ENCODE results near the gene VSTM2B.

Gene VSTM2B

GRCh38 chr19:29516358-29516725, 9.5 kb upstream of the VSTM2B start:
- no peak for DNase-seq

- DNase-seq, result no peak
Observed at GRCh38 chr19:29516821-29517395, 8.9 kb upstream of the VSTM2B start.

- DNase-seq, result no peak
Observed at GRCh38 chr19:29517412-29517811, 8.4 kb upstream of the VSTM2B start.

- DNase-seq, result no peak
Observed at GRCh38 chr19:29517946-29518345, 7.8 kb upstream of the VSTM2B start.

DNA sequence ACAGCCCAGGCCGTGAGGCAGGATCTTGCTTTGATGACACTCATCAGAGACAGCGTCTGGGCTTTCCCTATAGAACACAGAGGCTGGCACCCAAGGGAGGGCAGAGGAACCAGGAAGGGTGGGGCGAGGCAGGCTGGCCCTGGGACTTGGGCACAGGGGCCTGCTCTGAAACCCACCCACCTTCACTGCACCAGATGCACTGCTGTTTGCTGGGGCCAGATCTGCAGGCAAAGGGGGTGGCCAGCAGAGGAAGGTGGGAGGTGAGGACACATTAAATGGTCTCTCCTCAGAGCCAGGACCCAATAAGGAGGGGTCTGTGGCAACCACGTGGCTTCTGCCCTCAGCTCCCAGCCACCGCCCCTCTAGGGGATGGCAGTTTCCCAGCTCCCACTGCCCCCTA, 6.6 kb upstream of the VSTM2B start:
- no peak for DNase-seq

- DNase-seq, result no peak
Observed at GRCh38 chr19:29519931-29520330, 5.9 kb upstream of the VSTM2B start.

GRCh38 chr19:29520390-29520789, 5.4 kb upstream of the VSTM2B start:
- DNase-seq, result no peak

GRCh38 chr19:29521291-29522075, 4.3 kb upstream of the VSTM2B start:
- no peak for DNase-seq

- no peak for DNase-seq
Observed at GRCh38 chr19:29523568-29523967, 2.2 kb upstream of the VSTM2B start.

- no peak for DNase-seq
Observed at GRCh38 chr19:29524201-29524911, 1.4 kb upstream of the VSTM2B start.

DNA sequence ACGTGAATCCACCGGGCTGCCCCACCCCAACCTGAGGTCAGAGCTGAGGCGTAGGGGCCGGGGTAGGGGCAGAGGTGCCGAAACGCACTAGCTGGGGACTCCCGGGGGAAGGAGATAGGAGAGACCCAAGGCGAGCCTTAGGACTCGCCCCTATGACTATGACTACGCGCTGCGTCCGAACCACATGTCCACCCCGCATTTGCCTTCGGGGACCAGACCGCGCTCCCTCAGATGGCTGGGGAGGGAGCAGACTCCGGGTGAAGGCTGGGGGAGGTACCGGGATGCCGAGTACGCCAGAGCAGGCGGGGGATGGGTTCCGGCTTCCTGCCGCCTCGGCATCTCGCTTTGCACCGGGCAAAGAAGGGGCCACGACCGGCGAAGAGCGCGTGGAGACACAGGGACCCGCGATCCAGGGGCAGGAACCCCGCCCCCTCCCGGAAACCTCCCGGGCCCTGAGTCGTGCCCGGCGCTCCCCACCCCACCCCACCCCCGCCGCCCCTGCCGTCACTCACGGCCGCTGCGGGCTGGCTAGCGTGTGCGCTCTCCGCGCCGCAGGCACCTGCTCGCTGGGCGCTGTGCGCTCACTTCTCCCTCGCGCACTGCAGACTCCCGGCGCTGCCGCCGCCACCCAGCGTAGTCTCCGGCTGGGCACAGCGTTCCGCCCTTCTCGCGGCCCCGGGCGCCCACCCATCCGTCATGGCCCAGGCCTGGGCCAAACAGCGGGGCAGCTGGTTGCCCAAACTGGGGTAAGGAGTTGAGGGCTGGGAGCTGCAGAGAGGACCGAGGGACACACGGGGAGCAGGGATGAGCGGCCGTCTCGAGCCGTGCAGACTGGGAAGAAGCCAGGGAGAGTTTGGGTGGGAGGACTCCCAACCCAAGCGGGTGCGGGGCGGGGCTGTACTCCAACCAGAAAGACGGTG, 622 bp upstream of the VSTM2B start:
- no peak for DNase-seq

DNA sequence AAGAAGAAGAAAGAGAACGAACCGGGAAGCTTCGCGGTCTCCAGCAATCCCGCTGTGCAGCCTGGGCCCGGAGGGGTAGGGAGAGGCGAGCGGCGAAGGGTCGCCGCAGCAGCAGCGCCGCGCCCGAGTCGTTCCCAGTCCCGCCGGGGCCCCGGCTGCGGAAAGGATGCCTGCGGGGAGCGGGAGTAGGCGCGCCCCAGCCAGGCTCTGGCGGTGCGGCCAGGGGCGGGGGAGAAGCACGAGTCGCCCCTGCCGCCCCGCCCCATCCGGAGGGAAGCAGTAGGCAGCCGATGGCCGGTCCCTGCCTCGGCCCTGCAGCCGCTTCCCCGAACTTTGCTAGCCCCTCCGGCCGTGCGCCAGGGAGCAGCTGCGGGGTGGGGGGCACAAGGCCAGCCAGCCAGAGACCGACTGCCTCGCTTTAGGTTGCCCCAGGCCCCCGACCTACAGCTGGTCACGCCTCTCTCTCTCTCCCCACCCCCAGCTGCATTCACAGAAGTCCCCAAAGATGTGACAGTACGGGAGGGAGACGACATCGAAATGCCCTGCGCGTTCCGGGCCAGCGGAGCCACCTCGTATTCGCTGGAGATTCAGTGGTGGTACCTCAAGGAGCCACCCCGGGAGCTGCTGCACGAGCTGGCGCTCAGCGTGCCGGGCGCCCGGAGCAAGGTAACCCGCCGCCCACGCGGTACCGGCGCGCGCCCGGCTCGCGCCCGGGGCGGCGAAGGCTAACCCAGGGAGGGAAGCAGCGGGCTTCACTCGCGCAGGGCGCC, 1.1 kb downstream of the VSTM2B start:
- no peak for DNase-seq

GRCh38 chr19:29527500-29528328, 1.9 kb downstream of the VSTM2B start:
- DNase-seq, result no peak

DNA sequence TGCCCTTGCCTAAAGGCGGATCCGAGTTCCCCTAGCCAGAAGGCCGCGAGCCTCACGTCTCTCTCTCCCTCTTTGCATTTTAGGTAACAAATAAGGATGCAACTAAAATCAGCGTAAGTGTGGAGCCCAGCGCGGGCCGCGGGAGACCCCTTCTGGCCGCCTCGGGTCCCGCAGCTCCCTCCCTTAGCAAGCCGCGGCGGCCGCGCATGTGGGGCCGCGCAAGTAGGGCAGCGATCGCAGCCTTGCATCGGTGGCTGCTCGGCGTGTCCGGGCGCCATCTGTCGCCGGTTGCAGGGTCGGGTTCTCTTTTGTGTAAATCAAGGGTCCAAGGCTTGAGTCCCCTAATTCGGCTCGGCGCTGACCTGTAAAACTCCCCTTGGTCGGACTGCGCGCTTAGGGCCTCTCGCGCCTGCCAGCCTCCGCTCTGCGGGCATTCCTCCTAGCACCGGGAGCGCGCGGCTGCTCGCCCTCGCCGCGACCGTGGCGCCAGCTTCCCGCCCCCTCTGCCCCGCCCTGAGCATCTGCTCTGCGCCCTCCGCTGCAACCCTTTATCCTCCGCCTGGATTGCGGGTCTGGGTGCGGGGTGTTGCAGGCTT, 2.7 kb downstream of the VSTM2B start:
- DNase-seq, result peak; percentile 34

GRCh38 chr19:29528946-29529645, 3.3 kb downstream of the VSTM2B start:
- DNase-seq, result no peak

GRCh38 chr19:29529646-29530539, 4.1 kb downstream of the VSTM2B start:
- DNase-seq, result no peak

GRCh38 chr19:29530540-29531457, 5.0 kb downstream of the VSTM2B start:
- no peak for DNase-seq

DNA sequence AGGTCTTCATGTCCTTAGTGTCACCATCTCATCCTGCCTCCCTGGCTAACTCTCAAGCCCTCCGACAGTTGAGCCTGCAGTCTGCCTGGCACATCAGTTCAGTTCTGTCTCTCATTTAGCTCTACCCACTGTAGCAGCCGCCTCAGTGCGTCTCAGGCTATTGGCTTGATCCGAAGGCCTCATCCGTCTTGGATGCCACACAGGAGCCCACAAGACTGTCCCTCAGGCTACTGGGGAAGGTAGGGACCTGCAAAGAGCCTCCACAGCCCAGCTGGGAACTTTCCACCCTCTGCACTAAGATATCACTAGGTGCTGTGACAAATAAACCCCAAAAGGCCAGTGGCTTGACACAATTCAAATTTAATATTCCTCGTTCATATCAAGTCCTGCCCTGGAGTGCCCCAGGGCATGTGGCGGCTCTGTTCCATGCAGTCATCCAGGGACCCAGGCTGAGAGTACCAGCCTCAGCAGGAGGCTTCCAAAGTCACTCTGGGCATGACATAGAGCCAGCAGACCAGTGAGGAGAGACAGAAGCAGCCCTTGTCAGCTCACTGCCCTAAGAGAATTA, 5.7 kb downstream of the VSTM2B start:
- DNase-seq, result no peak
